GM10266 (cell line): Measurements from ENCODE around the gene CDK2AP2.

Experiments
- DNase-seq: peaks from one replicate; pipeline ENCODE4 v3.0.0; 2012; ENCODE audit errors: extremely low spot score
- CTCF ChIP-seq: IDR thresholded peaks from 2 replicates; pipeline ENCODE4 v1.5.1; 2012; ENCODE audit warnings: mild to moderate bottlenecking, low read depth; ENCODE audit not compliant: control insufficient read depth, insufficient read depth; ENCODE audit errors: missing control alignments

Gene CDK2AP2

GRCh38 chr11:67523556-67524479 lies 15.9 kb upstream of the CDK2AP2 start:
- DNase-seq, result no peak
- TF ChIP-seq CTCF, result no peak

- TF ChIP-seq CTCF, result no peak
- no peak for DNase-seq
Measured at GRCh38 chr11:67522844-67523555, 15.0 kb upstream of the CDK2AP2 start, which contains the start of gene CABP2. CABP2 (minus strand) TSS chr11:67523446; CDS start chr11:67523326, 120 bp downstream.

GRCh38 chr11:67522338-67522737 lies 14.4 kb upstream of the CDK2AP2 start:
- TF ChIP-seq CTCF, result no peak
- DNase-seq, result no peak

- peak; percentile 15 for DNase-seq
- TF ChIP-seq CTCF, result no peak
Measured at GRCh38 chr11:67521924-67522323, 14.0 kb upstream of the CDK2AP2 start.

- TF ChIP-seq CTCF, result no peak
Measured at GRCh38 chr11:67520856-67521824, 13.2 kb upstream of the CDK2AP2 start.

GRCh38 chr11:67519726-67520125 lies 11.8 kb upstream of the CDK2AP2 start:
- no peak for TF ChIP-seq CTCF
- peak; percentile 12 for DNase-seq

More at GRCh38 chr11:67520856-67521824, 13.2 kb upstream of the CDK2AP2 start:
- DNase-seq, result peak; percentile 15
